K562 (cell line): ENCODE measurements around the gene SERPINA7. TPM values are rescaled to one million over a fixed set of nuclear protein-coding genes. Genes with fewer than 3 reads are reported as not detected.

ENCODE experiments used
- ATAC-seq: fragments of 200-7000 bp; cut with Tn5 transposase; 3 replicates; pipeline ENCODE4 v1.9.1; 2020; ENCODE audit warnings: moderate library complexity
- BruUV-seq: library from RNA; stranded (reverse); fragments of 400-500 nt; replicated peaks from 2 replicates; lab custom pipeline; 2021; lab: Mats Ljungman, UMichigan
- CTCF ChIA-PET: fragments of 300-600 bp; formaldehyde crosslinking; extraction: SDS; loops from one replicate; lab custom pipeline; 2021; ENCODE audit warnings: low intra/inter-chr PET ratio; lab: Yijun Ruan, JAX
- POLR2A ChIA-PET: fragments of 300-600, 350-650 bp; sonication (Branson Sonifier 250); formaldehyde crosslinking; extraction: SDS; loops from one replicate; lab custom pipeline; 2021; ENCODE audit warnings: antibody characterized with exemption, inconsistent platforms; lab: Yijun Ruan, JAX
- DNase-seq, 4 experiments: peaks; one replicate each; pipeline versions ENCODE4 v3.0.0 to v3.0.0-alpha.2; 2011 to 2018; ENCODE audit warnings: low spot score in 3 of 4, mixed read lengths in 3 of 4; ENCODE audit errors: extremely low read depth in 1 of 4
- FAIRE-seq: peaks from 2 replicates; lab custom pipeline; 2011; peaks lifted over from hg19 to GRCh38; lab: Jason Lieb, UNC
- H2AFZ ChIP-seq: 2 replicates; pipeline ENCODE4 v1.6.0; 2011; ENCODE audit warnings: low read depth, low read length, control low read depth, inconsistent platforms
- H3K27ac ChIP-seq: fragments of 200-600 bp; 3 replicates; pipeline ENCODE4 v1.8.0; 2011; ENCODE audit warnings: low read depth, mild to moderate bottlenecking, control low read depth, inconsistent platforms, low read length, moderate library complexity, mixed read lengths; ENCODE audit errors: extremely low read depth
- H3K27me3 ChIP-seq, 2 experiments: fragments of 300-600 bp in 1 of 2; 2 replicates in 1 of 2; 3 replicates in 1 of 2; pipeline versions ENCODE4 v1.6.0 to v1.8.0; 2011; ENCODE audit warnings: inconsistent platforms in 2 of 2, low read length in 2 of 2, mild to moderate bottlenecking in 1 of 2, mixed read lengths in 1 of 2, moderate library complexity in 1 of 2; ENCODE audit not compliant: control insufficient read depth in 2 of 2, insufficient read depth in 2 of 2
- H3K36me3 ChIP-seq: fragments of 300-600 bp; 3 replicates; pipeline ENCODE4 v1.8.0; 2011; ENCODE audit warnings: mild to moderate bottlenecking, low read length, inconsistent platforms; ENCODE audit not compliant: control insufficient read depth, insufficient read depth
- H3K4me1 ChIP-seq, 2 experiments: fragments of 200-600 bp in 1 of 2; replicated peaks in 1 of 2; 2 replicates in 1 of 2; 3 replicates in 1 of 2; pipeline versions ENCODE4 v1.5.1 to v1.8.0; 2011; ENCODE audit warnings: inconsistent platforms in 2 of 2, low read length in 2 of 2, mild to moderate bottlenecking in 1 of 2, mixed read lengths in 1 of 2, moderate library complexity in 1 of 2; ENCODE audit not compliant: control insufficient read depth in 2 of 2, insufficient read depth in 2 of 2
- H3K4me2 ChIP-seq: 2 replicates; pipeline ENCODE4 v1.6.1; 2011; ENCODE audit warnings: low read length, control low read depth, inconsistent platforms, mixed read lengths; ENCODE audit not compliant: insufficient read depth
- H3K4me3 ChIP-seq: fragments of 200-600 bp; sonication (generic), shearing (Covaris generic); 2 replicates; pipeline ENCODE4 v1.5.1; 2016; ENCODE audit warnings: control low read depth, inconsistent platforms
- H3K79me2 ChIP-seq: fragments of 200-600 bp; 3 replicates; pipeline ENCODE4 v1.8.0; 2011; ENCODE audit warnings: low read length, inconsistent platforms; ENCODE audit not compliant: control insufficient read depth, insufficient read depth
- H3K9ac ChIP-seq, 2 experiments: 2 replicates each; pipeline versions ENCODE4 v1.6.0 to v1.6.1; 2011; ENCODE audit warnings: low read depth in 2 of 2, low read length in 2 of 2, control low read depth in 1 of 2, inconsistent platforms in 1 of 2, mild to moderate bottlenecking in 1 of 2, mixed read lengths in 1 of 2; ENCODE audit not compliant: insufficient read depth in 1 of 2
- H3K9me1 ChIP-seq: one replicate; pipeline ENCODE4 v1.6.0; 2011; ENCODE audit warnings: inconsistent platforms, mild to moderate bottlenecking, low read length, moderate library complexity; ENCODE audit not compliant: control insufficient read depth, insufficient read depth
- H3K9me3 ChIP-seq: replicated peaks from 2 replicates; pipeline ENCODE4 v1.5.1; 2011; ENCODE audit warnings: low read depth, low read length, inconsistent platforms; ENCODE audit not compliant: control insufficient read depth, insufficient read depth
- H4K20me1 ChIP-seq: replicated peaks from 2 replicates; pipeline ENCODE4 v1.6.1; 2011; ENCODE audit warnings: low read length, inconsistent platforms, mixed read lengths; ENCODE audit not compliant: control insufficient read depth, insufficient read depth
- PYGO2 ChIP-seq: fragments of 450-650 bp; IDR thresholded peaks from 2 replicates; pipeline ENCODE4 v1.6.1; 2016; ENCODE audit warnings: mild to moderate bottlenecking, missing genetic modification characterization, moderate library complexity, missing compliant biosample characterization
- YBX1 ChIP-seq: fragments of 450-650 bp; IDR thresholded peaks from 2 replicates; pipeline ENCODE4 v1.7.1; 2016; ENCODE audit warnings: mild to moderate bottlenecking
- ZNF41 ChIP-seq: fragments of 250-450 bp; sonication (Bioruptor Pico); conservative IDR thresholded peaks from 2 replicates; pipeline ENCODE4 v1.4.0; 2020; ENCODE audit warnings: mild to moderate bottlenecking
- in situ Hi-C: fragments of 300-500 bp; cut with MboI; formaldehyde crosslinking; loops from 4 replicates; pipeline ENCODE4 v1.15.0; 2018; ENCODE audit warnings: inconsistent platforms, mixed read lengths
- intact Hi-C: fragments of 100-400 bp; cut with micrococcal nuclease; formaldehyde crosslinking; loops from 2 replicates; pipeline ENCODE4 v1.14.2; 2022
- polyA plus RNA-seq, 8 experiments: library from polyadenylated mRNA; depleted of rRNA in 4 of 8; stranded (reverse) in 5 of 8; unstranded in 3 of 8; fragments of >200 nt; fragmentation: Nextera tagmentation in 2 of 8; fragmentation: Illumina TruSeq in 1 of 8; extraction: Ambion mirVana in 2 of 8; extraction: Trizol in 1 of 8; gene quantifications; 2 replicates each; pipeline versions ENCODE4 v1.2.1 to v1.2.3, GENCODE V29; 2011 to 2014; ENCODE audit warnings: inconsistent platforms in 1 of 8, missing spikeins in 1 of 8
- total RNA-seq, 7 experiments: library from RNA; depleted of rRNA in 6 of 7; stranded (reverse); fragments of >200 nt in 6 of 7; fragmentation: Illumina TruSeq in 2 of 7; extraction: Trizol in 2 of 7; gene quantifications; 2 replicates each; pipeline versions ENCODE4 v1.2.1 to v1.2.3, GENCODE V29; 2011 to 2021; ENCODE audit warnings: low replicate concordance in 1 of 7
- TF ChIP-seq, protein P1 (sequence below): conservative IDR thresholded peaks from 2 replicates; pipeline ENCODE4 v1.6.1; 2011; ENCODE audit warnings: low read depth, mild to moderate bottlenecking, low read length; ENCODE audit not compliant: control insufficient read depth
- TF ChIP-seq, protein P2 (sequence below): fragments of 250-450 bp; sonication (Bioruptor Pico); IDR thresholded peaks from 2 replicates; pipeline ENCODE4 v1.5.0; 2021

SERPINA7 gene
- total and polyA plus RNA-seq, 9 of the 15 experiments (the other 6 are each of a cell fraction or from before 2014, with no cell fraction given): not detected

DNA sequence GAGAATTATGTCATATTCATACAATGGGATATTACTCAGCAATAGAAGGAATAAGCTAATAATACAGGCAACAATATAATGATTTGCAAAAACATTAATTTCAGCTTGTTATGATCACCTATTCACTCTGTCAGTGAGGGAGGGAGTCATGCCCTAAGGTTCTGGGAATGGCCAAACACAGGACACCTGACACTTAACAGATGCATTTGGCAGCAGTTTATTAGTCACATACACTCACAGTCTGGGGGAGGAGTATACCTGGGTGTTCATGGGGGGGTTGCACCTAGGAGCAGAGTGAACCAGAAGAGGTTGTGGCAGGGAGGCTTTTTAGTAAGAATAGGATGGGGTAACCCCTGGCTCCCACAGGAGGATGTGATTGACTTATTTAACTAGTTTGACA lies 38.3 kb downstream of the SERPINA7 start:
- Histone ChIP-seq H3K9me3 (no peaks in the 10 kb centered on the region), H4K20me1 (no peaks in the 10 kb centered on the region), H3K27me3 (no peaks in the 10 kb centered on the region), H3K4me1 (no peaks in the 10 kb centered on the region), H3K79me2 (no peaks in the 10 kb centered on the region), H3K36me3 (no peaks in the 10 kb centered on the region), H3K4me2 (no peak overlapping the region), H3K9ac (no peak overlapping the region), H2AFZ (no peak overlapping the region), H3K4me3 (no peak overlapping the region), H3K27ac (no peak overlapping the region), H3K9me1 (no peaks in the 10 kb centered on the region)
- TF ChIP-seq, protein P1, sequence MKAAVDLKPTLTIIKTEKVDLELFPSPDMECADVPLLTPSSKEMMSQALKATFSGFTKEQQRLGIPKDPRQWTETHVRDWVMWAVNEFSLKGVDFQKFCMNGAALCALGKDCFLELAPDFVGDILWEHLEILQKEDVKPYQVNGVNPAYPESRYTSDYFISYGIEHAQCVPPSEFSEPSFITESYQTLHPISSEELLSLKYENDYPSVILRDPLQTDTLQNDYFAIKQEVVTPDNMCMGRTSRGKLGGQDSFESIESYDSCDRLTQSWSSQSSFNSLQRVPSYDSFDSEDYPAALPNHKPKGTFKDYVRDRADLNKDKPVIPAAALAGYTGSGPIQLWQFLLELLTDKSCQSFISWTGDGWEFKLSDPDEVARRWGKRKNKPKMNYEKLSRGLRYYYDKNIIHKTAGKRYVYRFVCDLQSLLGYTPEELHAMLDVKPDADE: no peak
- no peak for TF ChIP-seq ZNF41 (CRISPR knock-in tag)
- no peak for TF ChIP-seq PYGO2 (tag)
- no peak for TF ChIP-seq YBX1
- TF ChIP-seq, protein P2, sequence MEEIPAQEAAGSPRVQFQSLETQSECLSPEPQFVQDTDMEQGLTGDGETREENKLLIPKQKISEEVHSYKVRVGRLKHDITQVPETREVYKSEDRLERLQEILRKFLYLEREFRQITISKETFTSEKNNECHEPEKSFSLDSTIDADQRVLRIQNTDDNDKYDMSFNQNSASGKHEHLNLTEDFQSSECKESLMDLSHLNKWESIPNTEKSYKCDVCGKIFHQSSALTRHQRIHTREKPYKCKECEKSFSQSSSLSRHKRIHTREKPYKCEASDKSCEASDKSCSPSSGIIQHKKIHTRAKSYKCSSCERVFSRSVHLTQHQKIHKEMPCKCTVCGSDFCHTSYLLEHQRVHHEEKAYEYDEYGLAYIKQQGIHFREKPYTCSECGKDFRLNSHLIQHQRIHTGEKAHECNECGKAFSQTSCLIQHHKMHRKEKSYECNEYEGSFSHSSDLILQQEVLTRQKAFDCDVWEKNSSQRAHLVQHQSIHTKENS (CRISPR knock-in tag): no peak
- in situ Hi-C loops: no loop called here
- BruUV-seq: no TSS peak
- CTCF ChIA-PET: no interaction called here
- FAIRE-seq (no peak), ATAC-seq (no peak), DNase-seq (no peak)
- POLR2A ChIA-PET: no interaction called here
- intact Hi-C loops: no loop called here
